ENCODE results near the gene SIRT4.
"Not testable (repeated sequence)": the region's sequence is repeated elsewhere in the genome, so short reads cannot be mapped to it uniquely, and the experiment has no call there.

SIRT4 gene

GRCh38 chr12:120301962-120302815 is at the start of gene SIRT4:
TSS of gene SIRT4 (plus strand) at chr12:120302321. CDS start at chr12:120303562, 1,241 bp downstream.
- DNase-seq: peak; percentile 61 to 85 (median 78)

- not testable (repeated sequence) for DNase-seq
Observed at GRCh38 chr12:120253313-120253712, 48.8 kb upstream of the SIRT4 start.

GRCh38 chr12:120254809-120255208 is 47.3 kb upstream of the SIRT4 start:
- no peak for DNase-seq

GRCh38 chr12:120257041-120257821 is 44.9 kb upstream of the SIRT4 start:
- no peak for DNase-seq

- DNase-seq: no peak
Observed at GRCh38 chr12:120258323-120258896, 43.7 kb upstream of the SIRT4 start.

GRCh38 chr12:120259418-120260202 is 42.5 kb upstream of the SIRT4 start:
- DNase-seq: no peak

- DNase-seq: no peak
Observed at GRCh38 chr12:120260607-120261006, 41.5 kb upstream of the SIRT4 start.

GRCh38 chr12:120261951-120262851 is 39.9 kb upstream of the SIRT4 start:
- DNase-seq: no peak

GRCh38 chr12:120262852-120263747 is 39.0 kb upstream of the SIRT4 start:
- DNase-seq: no peak

GRCh38 chr12:120263748-120264085 is 38.4 kb upstream of the SIRT4 start:
- DNase-seq: no peak

- DNase-seq: no peak
Observed at GRCh38 chr12:120264086-120264903, 37.8 kb upstream of the SIRT4 start.

GRCh38 chr12:120264904-120265472 is 37.1 kb upstream of the SIRT4 start:
- DNase-seq: no peak

- DNase-seq: peak; percentile 83 to 91 (median 89)
Observed at GRCh38 chr12:120265473-120266179, 36.5 kb upstream of the SIRT4 start, which contains the start of gene PXN. TSS of gene PXN (minus strand) at chr12:120265730. CDS start at chr12:120265629, 101 bp downstream.

- no peak for DNase-seq
Observed at GRCh38 chr12:120266180-120266870, 35.8 kb upstream of the SIRT4 start.

GRCh38 chr12:120267736-120268135 is 34.4 kb upstream of the SIRT4 start:
- no peak for DNase-seq

- no peak for DNase-seq
Observed at GRCh38 chr12:120276734-120277133, 25.4 kb upstream of the SIRT4 start.

GRCh38 chr12:120278137-120279069 is 23.7 kb upstream of the SIRT4 start:
- no peak for DNase-seq

Data from activated CD4-positive, CD25-positive, alpha-beta regulatory T cell (primary cell).